IPS-11a (cell line): ENCODE measurements around the gene COG8.
"Not testable (repeated sequence)": the region's sequence is repeated elsewhere in the genome, so short reads cannot be mapped to it uniquely, and the experiment has no call there.

Experiments
- H3K4me3 ChIP-seq: one replicate; pipeline ENCODE4 v1.5.1; 2013; ENCODE audit warnings: low read depth, low read length, control low read depth

Gene COG8

DNA sequence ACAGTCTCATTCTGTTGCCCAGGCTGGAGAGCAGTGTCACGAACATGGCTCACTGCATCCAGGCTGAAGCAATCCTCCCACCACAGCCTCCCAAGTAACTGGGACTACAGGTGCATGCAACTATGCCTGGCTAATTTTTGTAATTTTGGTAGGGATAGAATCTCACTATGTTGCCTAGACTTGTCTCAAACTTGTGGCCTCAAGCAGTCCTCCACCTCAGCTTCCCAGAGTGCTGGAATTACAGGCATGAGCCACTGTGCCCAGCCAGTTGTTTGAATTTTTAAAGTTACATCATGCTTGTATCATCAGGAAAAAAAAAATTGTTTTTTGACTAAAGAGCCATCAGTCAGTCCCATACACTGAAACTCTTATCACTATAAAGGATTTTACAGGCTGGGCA, 45.3 kb downstream of the COG8 start:
- no peak overlapping the region for H3K4me3 ChIP-seq

DNA sequence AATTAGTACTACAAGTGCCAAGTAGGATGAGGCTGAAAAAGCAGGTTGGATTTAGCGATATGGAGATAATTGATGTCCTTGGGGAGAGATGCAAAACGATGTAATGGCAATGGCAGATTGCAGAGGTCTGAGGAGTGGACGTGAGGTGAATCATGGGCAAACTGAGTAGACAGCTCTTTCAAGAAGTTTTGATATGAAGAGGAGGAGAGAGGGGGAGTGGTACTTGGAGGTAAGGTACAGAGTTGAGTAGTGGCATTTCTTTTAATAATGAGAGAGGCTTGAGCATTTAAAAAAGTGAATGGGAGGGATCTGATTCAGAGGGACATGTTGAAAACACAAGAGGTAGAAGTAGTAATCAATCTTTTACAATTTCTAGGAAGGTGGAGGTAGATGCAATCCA, 46.0 kb downstream of the COG8 start:
- H3K4me3 ChIP-seq, result no peak overlapping the region

DNA sequence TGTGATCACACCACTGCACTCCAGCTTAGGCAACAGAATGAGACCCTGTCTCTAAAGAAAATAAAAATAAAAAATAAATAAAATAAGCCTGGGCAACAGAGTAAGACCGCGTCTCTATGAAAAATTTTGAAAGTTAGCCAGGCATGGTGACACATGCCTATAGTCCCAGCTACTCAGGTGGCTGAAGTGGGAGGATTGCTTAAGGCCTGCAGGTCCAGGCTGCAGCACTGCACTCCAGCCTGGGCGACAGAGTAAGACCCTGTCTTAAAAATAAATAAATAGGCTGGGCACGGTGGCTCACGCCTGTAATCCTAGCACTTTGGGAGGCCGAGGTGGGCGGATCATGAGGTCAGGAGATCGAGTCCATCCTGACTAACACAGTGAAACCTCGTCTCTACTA, 47.7 kb downstream of the COG8 start:
- H3K4me3 ChIP-seq, result not testable (repeated sequence)

DNA sequence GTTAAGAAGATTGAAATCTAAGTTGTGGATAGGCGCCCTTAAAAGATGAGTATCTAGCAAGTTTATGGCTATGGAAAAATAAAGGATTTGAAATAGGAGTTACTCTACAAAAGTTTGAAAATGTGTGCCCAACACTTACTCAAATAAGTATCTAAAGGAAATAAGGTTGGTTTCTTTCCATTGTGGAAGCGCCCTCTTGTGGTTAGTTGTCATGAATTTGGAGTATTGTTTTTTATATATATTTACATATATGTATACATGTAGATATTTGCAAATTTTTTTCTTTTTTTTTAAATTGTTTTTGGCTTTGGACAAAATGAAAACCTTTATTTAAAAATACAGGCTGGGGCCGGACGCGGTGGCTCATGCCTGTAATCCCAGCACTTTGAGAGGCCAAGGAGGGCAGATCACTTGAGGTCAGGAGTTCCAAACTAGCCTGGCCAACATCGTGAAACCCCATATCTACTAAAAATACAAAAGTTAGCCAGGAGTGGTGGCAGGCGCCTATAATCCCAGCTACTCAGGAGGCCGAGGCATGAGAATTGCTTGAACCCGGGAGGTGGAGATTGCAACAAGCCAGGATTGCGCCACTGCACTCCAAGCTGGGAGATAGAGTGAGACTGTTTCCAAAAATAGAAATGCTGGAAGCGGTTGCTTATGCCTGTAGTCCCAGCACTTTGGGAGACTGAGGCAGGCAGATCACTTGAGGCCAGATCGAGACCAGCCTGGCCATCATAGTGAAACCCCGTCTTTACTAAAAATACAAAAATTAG, 52.2 kb downstream of the COG8 start:
- no peak overlapping the region for H3K4me3 ChIP-seq

DNA sequence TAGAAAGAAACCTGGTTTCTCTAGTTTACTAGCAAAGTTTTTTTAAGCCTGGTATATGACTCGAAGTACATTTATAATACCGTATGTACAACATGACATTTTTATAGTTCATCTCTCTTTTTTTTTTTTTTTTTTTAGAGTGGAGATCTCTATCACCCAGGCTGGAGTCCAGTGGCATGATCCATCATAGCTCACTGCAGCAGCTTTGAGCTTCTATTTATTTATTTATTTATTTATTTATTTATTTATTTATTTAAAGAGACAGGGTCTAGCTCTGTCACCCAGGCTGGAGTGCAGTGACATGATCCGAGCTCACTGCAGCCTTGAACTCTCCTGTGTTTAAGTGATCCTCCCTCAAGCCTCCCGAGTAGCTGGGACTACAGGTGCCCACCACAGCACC, 54.1 kb downstream of the COG8 start:
- no peak overlapping the region for H3K4me3 ChIP-seq

DNA sequence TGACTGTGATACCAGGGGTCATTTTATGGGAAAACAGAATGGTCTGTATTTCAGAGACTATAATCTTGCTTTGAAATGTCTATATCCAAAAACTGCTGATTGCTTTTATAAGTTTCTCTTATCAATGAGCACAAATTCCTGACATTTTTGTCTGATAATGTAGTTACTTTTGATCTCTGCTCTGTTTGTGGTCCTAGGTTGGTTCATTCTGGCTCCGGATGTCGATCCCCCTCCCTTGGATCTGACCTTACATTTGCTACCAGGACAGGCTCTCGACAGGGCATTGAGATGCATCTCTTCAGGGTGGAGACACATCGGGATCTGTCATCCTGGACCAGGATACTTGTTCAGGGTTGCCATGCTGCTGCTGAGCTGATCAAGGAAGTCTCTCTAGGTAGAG, 55.5 kb downstream of the COG8 start:
- no peak overlapping the region for H3K4me3 ChIP-seq

DNA sequence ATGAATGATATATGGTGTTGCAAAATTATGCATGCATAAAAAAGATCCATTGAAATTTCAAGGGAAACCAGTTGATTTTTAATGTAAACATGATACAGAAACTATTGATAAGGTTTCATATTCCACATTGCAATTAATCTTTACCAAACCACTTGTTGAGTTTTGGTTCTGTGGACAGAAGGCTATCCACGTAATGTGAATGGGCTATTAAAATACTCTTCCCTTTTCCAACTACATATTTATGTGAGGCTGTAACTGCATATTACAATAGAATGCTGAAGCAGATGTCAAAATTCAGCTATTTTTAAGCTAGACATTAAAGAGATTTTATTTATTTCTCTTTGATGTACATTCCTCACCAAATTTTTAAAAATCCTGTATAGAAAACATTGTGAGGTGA, 62.0 kb downstream of the COG8 start:
- H3K4me3 ChIP-seq, result no peak overlapping the region
